BLaER1 (cell line): ENCODE measurements around the gene HBS1L.
A peak's percentile ranks its signal among the peaks of the same experiment; 100 is the strongest.

Experiments used
- H3K27ac ChIP-seq: shearing (Covaris generic); formaldehyde crosslinking; 2 replicates; pipeline ENCODE4 v1.8.1; 2022
- H3K27me3 ChIP-seq: shearing (Covaris generic); formaldehyde crosslinking; 2 replicates; pipeline ENCODE4 v1.8.1; 2022
- H3K36me3 ChIP-seq: shearing (Covaris generic); formaldehyde crosslinking; 2 replicates; pipeline ENCODE4 v1.8.1; 2022
- H3K4me1 ChIP-seq: shearing (Covaris generic); formaldehyde crosslinking; 2 replicates; pipeline ENCODE4 v1.8.1; 2022
- H3K4me2 ChIP-seq: shearing (Covaris generic); formaldehyde crosslinking; 2 replicates; pipeline ENCODE4 v1.8.1; 2022
- H3K4me3 ChIP-seq: shearing (Covaris generic); formaldehyde crosslinking; 2 replicates; pipeline ENCODE4 v1.8.1; 2022
- H3K9ac ChIP-seq: shearing (Covaris generic); formaldehyde crosslinking; 2 replicates; pipeline ENCODE4 v1.8.1; 2022
- H3K9me3 ChIP-seq: shearing (Covaris generic); formaldehyde crosslinking; 2 replicates; pipeline ENCODE4 v1.8.1; 2022
- H4K20me1 ChIP-seq: shearing (Covaris generic); formaldehyde crosslinking; 2 replicates; pipeline ENCODE4 v1.8.1; 2022
- Cebpa-rat ChIP-seq: shearing (Covaris generic); IDR thresholded peaks from 2 replicates; pipeline ENCODE4 v1.8.1; 2022

HBS1L gene

DNA sequence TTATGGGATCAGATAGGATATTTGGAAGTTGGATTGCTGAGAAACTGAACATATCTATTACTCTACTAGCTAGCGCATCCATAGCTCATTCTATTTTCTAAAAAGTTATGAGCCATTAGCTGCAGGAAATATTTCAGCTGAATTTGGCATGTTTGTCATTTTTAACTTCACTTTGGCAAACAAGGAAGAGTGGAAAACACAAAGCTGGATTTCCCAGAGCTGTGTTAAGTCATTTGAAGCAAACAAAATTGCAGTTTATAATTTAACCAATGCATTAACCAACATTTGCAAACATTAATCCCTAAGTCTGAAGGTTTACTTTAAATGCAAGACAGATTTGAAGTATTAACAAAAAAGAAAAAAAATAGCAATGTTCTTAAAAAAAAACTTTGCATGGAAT lies 105.9 kb downstream of the HBS1L start:
- H3K4me1 ChIP-seq, result peaks cover 5% of the 10 kb centered on the region; the same call in 1 of the 2 replicates
- H3K4me2 ChIP-seq, result no peak overlapping the region
- no peak overlapping the region for H3K27ac ChIP-seq
- H3K36me3 ChIP-seq, result no peaks in the 10 kb centered on the region
- H3K9me3 ChIP-seq, result peaks cover 6% of the 10 kb centered on the region
- no peak overlapping the region for H3K9ac ChIP-seq
- H4K20me1 ChIP-seq, result no peaks in the 10 kb centered on the region
- no peaks in the 10 kb centered on the region for H3K27me3 ChIP-seq
- H3K4me3 ChIP-seq, result no peak overlapping the region
- no peak for TF ChIP-seq Cebpa-rat

DNA sequence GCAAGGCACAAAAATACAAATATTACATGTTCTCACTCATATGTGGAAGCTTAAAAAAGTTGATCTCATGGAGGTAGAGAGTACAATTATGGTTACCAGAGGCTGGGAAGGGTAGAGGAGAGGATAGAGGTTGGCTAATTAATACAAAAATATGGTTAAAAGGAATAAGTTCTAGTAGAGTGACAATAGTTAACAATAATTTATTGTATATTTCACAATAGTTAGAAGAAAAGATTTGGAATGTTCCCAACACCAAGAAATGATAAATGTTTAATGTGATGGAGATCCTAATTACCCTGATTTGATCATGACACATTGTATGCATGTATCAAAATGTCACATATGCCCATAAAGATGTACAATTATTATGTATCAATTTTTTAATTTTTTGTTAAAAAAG lies 106.5 kb downstream of the HBS1L start:
- TF ChIP-seq Cebpa-rat, result no peak

GRCh38 chr6:134945045-134945444 lies 109.6 kb downstream of the HBS1L start:
- H3K27me3 ChIP-seq, result no peaks in the 10 kb centered on the region
- no peak overlapping the region for H3K9ac ChIP-seq
- no peak overlapping the region for H3K4me3 ChIP-seq
- peaks cover 6% of the 10 kb centered on the region for H3K9me3 ChIP-seq
- no peaks in the 10 kb centered on the region for H3K36me3 ChIP-seq
- H3K4me2 ChIP-seq, result no peak overlapping the region
- peaks cover 5% of the 10 kb centered on the region; the same call in 1 of the 2 replicates for H3K4me1 ChIP-seq
- no peak for TF ChIP-seq Cebpa-rat
- H3K27ac ChIP-seq, result no peak overlapping the region
- H4K20me1 ChIP-seq, result no peaks in the 10 kb centered on the region

More for the DNA sequence above, 106.5 kb downstream of the HBS1L start:
- Histone ChIP-seq H3K9ac (no peak overlapping the region), H3K27ac (no peak overlapping the region), H3K4me3 (no peak overlapping the region), H4K20me1 (no peaks in the 10 kb centered on the region), H3K27me3 (no peaks in the 10 kb centered on the region), H3K9me3 (peaks cover 6% of the 10 kb centered on the region), H3K4me1 (peaks cover 5% of the 10 kb centered on the region; the same call in 1 of the 2 replicates), H3K36me3 (no peaks in the 10 kb centered on the region), H3K4me2 (no peak overlapping the region)

DNA sequence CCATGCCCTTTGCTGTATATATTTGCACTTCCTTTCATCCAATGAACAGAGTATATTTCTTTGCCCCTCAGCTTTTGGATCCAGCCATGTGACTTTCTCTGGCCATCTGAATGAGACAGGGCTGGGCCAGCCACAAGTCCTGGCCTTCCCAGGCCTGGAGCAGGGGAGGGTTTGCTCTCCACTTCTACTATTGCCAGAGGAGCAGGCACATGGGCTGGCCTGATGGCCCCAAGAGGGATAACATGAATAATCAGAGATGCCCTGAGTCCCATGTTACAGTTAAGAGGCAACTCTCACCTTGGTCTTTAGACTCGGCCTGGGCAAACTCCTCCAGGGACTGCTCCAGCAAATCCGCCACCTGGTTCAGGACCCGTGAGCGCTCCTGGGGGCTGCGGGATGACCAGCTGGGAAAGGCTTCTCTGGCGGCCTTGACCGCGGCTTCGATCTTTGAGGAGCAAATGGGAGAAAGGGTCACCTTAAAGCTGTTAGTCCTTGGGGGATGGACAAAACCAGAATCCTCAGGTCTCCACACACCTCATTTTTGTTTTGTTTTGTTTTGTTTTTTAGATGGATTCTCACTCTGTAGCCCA lies 111.0 kb downstream of the HBS1L start:
- peaks cover 6% of the 10 kb centered on the region for H3K9me3 ChIP-seq
- no peaks in the 10 kb centered on the region for H3K27me3 ChIP-seq
- no peaks in the 10 kb centered on the region for H3K36me3 ChIP-seq
- no peak overlapping the region; the same call in 1 of the 2 replicates for H3K27ac ChIP-seq
- no peak for TF ChIP-seq Cebpa-rat
- no peak overlapping the region for H3K4me2 ChIP-seq
- peaks cover 13% of the 10 kb centered on the region for H3K4me1 ChIP-seq
- H3K9ac ChIP-seq, result no peak overlapping the region
- no peaks in the 10 kb centered on the region for H4K20me1 ChIP-seq
- no peak overlapping the region for H3K4me3 ChIP-seq

- Histone ChIP-seq H3K4me1 (peaks cover 11% of the 10 kb centered on the region), H3K9ac (0 out of 2 replicates have a peak overlapping the region, but pooled peaks have one; percentile 3), H3K9me3 (no peaks in the 10 kb centered on the region), H4K20me1 (no peaks in the 10 kb centered on the region), H3K36me3 (no peaks in the 10 kb centered on the region), H3K27me3 (no peaks in the 10 kb centered on the region), H3K4me2 (peak overlapping the region; percentile 34), H3K27ac (no peak overlapping the region), H3K4me3 (no peak overlapping the region)
- no peak for TF ChIP-seq Cebpa-rat
Measured at GRCh38 chr6:134938896-134939295, 115.7 kb downstream of the HBS1L start.

GRCh38 chr6:134937426-134937825 lies 117.2 kb downstream of the HBS1L start:
- TF ChIP-seq Cebpa-rat, result no peak
- Histone ChIP-seq H3K4me1 (peaks cover 11% of the 10 kb centered on the region), H3K36me3 (no peaks in the 10 kb centered on the region; the same call in 1 of the 2 replicates), H4K20me1 (no peaks in the 10 kb centered on the region), H3K4me3 (no peak overlapping the region), H3K27me3 (no peaks in the 10 kb centered on the region), H3K4me2 (peak overlapping the region; percentile 23), H3K27ac (no peak overlapping the region), H3K9me3 (no peaks in the 10 kb centered on the region), H3K9ac (no peak overlapping the region)

DNA sequence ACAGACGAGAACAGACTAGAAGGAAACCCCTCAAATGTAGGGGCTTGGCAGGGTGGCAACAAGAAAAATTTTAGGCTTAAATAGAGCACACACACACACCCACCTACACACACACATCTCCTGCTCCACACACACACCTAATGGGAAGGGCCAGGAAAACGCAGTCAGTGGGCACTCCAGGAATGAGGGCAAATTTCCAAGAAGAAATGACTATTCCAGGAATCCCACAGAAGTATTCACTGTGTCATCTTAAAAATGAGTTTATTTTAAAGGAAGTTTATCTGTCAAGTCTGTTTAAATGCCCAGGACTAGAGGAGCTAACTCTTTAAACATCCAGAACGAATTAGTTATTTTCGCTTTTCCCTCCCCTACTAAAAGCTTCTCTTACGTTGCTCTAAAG lies 117.7 kb downstream of the HBS1L start:
- no peak overlapping the region for H3K4me3 ChIP-seq
- H3K27ac ChIP-seq, result no peak overlapping the region
- no peaks in the 10 kb centered on the region for H3K27me3 ChIP-seq
- H3K36me3 ChIP-seq, result no peaks in the 10 kb centered on the region; the same call in 1 of the 2 replicates
- no peaks in the 10 kb centered on the region for H4K20me1 ChIP-seq
- no peak for TF ChIP-seq Cebpa-rat
- H3K9me3 ChIP-seq, result no peaks in the 10 kb centered on the region
- H3K9ac ChIP-seq, result no peak overlapping the region
- no peak overlapping the region for H3K4me2 ChIP-seq
- H3K4me1 ChIP-seq, result peaks cover 11% of the 10 kb centered on the region

- Histone ChIP-seq H3K4me1 (peaks cover 11% of the 10 kb centered on the region), H3K4me2 (no peak overlapping the region), H3K4me3 (no peak overlapping the region), H3K27ac (no peak overlapping the region), H3K36me3 (no peaks in the 10 kb centered on the region; the same call in 1 of the 2 replicates), H3K9me3 (no peaks in the 10 kb centered on the region), H3K27me3 (no peaks in the 10 kb centered on the region), H4K20me1 (no peaks in the 10 kb centered on the region), H3K9ac (no peak overlapping the region)
- no peak for TF ChIP-seq Cebpa-rat
Measured at GRCh38 chr6:134936476-134936875, 118.1 kb downstream of the HBS1L start.

- Histone ChIP-seq H3K4me3 (no peak overlapping the region), H3K9ac (no peak overlapping the region), H3K9me3 (no peaks in the 10 kb centered on the region), H3K27ac (no peak overlapping the region), H3K4me2 (no peak overlapping the region), H3K27me3 (no peaks in the 10 kb centered on the region), H3K36me3 (no peaks in the 10 kb centered on the region; the same call in 1 of the 2 replicates), H3K4me1 (peaks cover 11% of the 10 kb centered on the region), H4K20me1 (no peaks in the 10 kb centered on the region)
- TF ChIP-seq Cebpa-rat, result no peak
Measured at GRCh38 chr6:134934793-134935485, 119.7 kb downstream of the HBS1L start.

GRCh38 chr6:134932535-134933470 lies 121.8 kb downstream of the HBS1L start:
- Histone ChIP-seq H3K4me1 (peaks cover 4% of the 10 kb centered on the region; the same call in 1 of the 2 replicates), H3K36me3 (no peaks in the 10 kb centered on the region; the same call in 1 of the 2 replicates), H3K4me2 (no peak overlapping the region), H3K9ac (no peak overlapping the region), H3K4me3 (no peak overlapping the region), H4K20me1 (no peaks in the 10 kb centered on the region), H3K27ac (no peak overlapping the region), H3K9me3 (no peaks in the 10 kb centered on the region), H3K27me3 (no peaks in the 10 kb centered on the region)
- TF ChIP-seq Cebpa-rat, result no peak
